Cortex of kidney (tissue), 1 donor: ENCODE results near the gene CFAP126.
A peak's percentile ranks its signal among the peaks of the same experiment; 100 is the strongest.
"Not testable (repeated sequence)": the region's sequence is repeated elsewhere in the genome, so short reads cannot be mapped to it uniquely, and the experiment has no call there.

Source experiments
- DNase-seq: peaks from one replicate; lab custom pipeline; 2025; lab: John Stamatoyannopoulos, UW

CFAP126 gene, protein sequence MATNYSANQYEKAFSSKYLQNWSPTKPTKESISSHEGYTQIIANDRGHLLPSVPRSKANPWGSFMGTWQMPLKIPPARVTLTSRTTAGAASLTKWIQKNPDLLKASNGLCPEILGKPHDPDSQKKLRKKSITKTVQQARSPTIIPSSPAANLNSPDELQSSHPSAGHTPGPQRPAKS

DNA sequence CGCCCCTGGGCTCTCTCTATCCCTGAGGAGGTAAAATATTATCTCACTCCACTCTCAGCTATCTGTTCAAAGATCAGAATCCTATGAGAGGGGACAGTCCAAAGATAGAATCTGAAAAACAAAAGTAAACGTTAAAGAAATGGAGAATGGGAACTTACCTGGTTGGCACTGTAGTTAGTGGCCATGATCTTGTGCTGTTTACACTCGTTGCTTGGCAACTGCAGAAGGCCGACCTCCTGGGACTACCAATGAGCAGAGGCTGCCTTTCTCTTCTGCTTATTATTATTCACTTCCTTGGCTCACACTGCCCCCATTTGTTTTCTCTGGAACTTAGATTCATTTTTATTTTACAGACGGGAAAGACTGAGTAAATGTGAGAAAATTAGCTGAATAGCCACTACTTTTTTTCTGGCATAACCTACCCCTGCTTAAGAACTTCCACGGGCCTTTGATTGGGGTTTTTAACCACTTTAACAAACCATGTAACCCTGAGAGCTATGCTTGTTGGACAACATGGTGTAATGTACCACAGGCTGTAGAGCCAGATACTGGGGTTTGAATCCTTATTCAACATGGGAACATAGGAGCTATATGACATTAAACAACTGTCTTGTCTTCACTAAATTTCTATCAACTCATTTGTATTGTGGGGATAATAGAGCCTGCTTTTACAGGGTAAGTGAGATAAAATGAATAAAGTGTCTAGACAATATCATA lies at the start of gene CFAP126:
Gene CFAP126 (minus strand): TSS at position 193 of the 717 bp plus-strand sequence. CDS start 8 bp downstream, at position 185.
- no peak for DNase-seq

GRCh38 chr1:161413050-161413449 lies 45.4 kb upstream of the CFAP126 start:
- DNase-seq, result not testable (repeated sequence)

DNA sequence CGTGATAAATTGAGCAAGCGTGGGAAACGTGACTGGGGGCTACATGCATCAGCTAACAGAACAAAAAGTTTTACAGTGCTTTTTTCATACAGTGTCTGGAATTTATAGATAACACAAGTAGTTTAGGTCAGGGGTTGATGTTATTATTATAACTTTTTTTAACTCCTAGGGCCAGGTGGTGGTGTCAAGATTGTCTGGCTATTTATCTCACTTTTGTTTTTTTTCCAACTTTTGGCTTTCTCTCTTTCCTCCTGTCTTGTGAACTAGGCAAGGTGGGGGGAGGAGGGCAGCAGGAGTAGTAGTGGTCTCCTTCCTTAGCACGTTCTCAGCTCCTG lies 42.9 kb upstream of the CFAP126 start:
- DNase-seq, result not testable (repeated sequence)

- not testable (repeated sequence) for DNase-seq
Measured at GRCh38 chr1:161409848-161410635, 42.4 kb upstream of the CFAP126 start.

GRCh38 chr1:161408429-161409052 lies 40.9 kb upstream of the CFAP126 start:
- no peak for DNase-seq

DNA sequence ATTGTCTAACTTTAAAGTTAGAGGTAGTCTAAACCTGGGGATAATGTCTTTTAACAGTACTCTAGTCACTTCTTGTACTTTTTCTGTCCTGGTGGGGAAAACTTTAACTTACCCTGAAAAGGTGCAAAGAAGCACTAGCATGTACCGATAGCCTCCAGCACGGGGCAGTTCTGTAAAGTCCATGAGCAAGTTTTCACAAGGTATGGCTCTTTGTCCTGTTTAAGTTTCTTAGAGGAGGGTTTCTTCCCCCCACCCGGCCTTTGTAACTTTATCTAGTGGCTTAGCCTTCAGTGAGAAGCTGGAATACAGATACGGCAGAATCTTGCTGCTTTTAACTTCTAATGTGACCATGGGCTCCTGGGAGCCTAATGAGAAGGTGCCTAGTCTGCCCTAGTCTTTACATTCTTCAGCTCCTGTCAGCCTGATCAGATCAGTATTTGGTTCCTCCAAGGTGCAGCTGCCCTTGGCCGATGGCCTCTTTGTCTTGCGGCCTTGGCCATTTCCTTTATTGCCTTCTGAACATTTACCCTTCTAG lies 39.8 kb upstream of the CFAP126 start:
- no peak for DNase-seq

DNA sequence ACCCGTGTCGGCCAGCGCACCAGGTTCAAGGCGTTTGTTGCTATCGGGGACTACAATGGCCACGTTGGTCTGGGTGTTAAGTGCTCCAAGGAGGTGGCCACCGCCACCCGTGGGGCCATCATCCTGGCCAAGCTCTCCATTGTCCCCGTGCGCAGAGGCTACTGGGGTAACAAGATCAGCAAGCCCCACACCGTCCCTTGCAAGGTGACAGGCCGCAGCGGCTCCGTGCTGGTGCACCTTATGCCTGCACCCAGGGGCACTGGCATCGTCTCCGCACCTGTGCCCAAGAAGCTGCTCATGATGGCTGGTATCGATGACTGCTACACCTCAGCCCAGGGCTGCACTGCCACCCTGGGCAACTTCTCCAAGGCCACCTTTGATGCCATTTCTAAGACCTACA lies 38.9 kb upstream of the CFAP126 start:
- not testable (repeated sequence) for DNase-seq

DNA sequence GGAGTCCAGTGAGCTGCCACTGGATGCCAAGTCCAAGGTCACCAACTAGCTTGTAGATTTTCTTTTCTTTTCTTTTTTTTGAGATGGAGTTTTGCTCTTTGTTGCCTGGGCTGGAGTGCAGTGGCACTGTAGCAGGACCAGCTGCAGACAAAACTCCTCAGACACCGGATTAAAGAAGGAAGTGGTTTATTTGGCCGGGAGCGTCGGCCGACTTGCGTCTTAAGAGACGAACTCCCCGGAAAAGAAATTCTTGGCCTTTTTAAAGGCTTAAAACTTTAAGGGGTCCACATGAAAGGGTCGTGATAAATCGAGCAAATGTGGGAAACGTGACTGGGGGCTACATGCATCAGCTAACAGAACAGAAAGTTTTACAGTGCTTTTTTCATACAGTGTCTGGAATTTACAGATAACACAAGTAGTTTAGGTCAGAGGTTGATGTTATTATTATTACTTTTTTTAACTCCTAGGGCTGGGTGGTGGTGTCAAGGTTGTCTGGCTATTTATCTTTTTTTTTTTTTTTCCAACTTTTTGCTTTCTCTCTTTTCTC lies 36.4 kb upstream of the CFAP126 start:
- no peak for DNase-seq

- DNase-seq, result no peak
Measured at GRCh38 chr1:161402446-161402845, 34.8 kb upstream of the CFAP126 start.

GRCh38 chr1:161399257-161399998 lies 31.8 kb upstream of the CFAP126 start:
- DNase-seq, result peak; percentile 42

DNA sequence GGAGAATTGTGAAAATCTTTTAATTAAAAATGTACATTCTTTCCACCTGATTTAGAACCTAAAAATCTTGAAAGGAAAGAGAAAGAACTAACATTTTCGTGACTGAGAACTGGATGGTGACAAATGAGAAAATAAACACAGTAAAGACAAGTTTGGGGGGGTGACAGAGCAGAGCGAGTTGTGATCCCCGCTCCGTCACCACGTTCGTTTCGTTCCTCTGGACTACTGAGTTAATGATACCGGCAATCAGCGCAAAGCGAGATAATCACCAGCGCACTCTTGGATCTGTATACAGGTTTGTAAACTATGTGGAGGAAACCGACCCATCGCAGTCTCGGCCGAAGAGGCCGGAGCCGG lies 31.2 kb upstream of the CFAP126 start:
- DNase-seq, result no peak

DNA sequence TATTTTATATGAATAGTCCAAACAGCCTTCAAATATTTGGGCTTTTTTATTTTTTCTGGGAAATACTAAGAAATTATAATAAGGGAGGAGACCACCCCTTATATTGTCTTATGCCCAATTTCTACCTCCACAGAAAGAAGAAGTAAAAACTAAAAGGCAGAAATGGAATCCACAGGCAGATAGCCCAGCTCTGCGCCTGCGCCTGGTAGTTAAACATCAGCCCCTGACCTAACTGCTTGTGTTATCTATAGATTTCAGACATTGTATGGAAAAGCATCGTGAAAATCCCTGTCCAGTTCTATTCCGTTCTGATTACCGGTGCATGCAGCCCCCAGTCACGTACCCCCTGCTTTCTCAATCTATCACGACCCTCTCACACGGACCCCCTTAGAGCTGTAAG lies 29.4 kb upstream of the CFAP126 start:
- DNase-seq, result not testable (repeated sequence)

DNA sequence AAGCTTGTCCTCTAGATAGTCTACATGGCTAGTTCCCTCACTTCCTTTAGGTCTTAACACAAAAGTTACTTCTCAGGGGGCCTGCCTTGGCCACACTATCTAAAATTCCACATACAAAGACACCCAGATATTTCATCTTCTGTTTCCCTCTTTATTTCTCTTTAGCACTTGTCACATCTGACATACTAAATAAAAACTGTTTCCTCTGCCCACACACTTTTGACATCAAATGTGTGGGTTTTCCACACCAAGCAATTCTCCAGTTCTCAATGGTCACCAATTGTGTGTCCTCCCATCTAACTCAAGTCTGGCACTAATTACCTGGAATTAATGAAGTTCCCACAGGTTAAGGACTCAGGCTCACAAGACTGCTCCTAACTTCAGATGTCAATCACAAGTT lies 25.5 kb upstream of the CFAP126 start:
- no peak for DNase-seq

- DNase-seq, result no peak
Measured at GRCh38 chr1:161391611-161392010, 23.9 kb upstream of the CFAP126 start.

DNA sequence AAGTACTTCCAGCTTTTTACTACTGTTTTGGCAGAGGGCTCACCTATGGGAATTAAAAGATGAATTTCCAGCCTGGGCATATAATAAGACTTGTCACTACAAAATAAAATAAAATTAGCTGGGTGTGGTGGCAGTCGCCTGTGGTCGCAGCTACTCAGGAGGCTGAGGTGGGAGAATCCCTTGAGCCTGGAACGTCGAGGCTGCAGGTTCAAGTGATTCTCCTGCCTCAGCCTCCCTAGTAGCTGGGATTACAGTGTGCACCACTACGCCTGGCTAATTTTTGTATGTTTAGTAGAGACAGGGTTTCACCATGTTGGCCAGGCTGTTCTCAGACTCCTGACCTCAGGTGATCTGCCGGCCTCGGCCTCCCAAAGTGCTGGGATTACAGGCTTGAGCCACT lies 23.5 kb upstream of the CFAP126 start:
- DNase-seq, result not testable (repeated sequence)

DNA sequence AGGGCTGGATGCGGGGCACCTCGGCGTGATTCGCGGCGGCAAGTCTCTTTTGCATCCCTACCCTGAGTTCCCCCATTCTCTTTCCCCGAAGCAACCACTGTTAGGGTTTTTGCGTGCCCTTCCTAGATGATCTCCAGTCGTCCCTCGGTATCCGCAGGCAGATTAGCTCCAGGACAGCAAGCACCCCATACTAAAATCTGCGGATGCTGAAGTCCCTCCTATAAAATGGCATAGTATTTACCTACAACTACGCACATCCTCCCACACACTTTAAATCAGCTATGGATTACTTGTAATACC lies 22.8 kb upstream of the CFAP126 start:
- no peak for DNase-seq

DNA sequence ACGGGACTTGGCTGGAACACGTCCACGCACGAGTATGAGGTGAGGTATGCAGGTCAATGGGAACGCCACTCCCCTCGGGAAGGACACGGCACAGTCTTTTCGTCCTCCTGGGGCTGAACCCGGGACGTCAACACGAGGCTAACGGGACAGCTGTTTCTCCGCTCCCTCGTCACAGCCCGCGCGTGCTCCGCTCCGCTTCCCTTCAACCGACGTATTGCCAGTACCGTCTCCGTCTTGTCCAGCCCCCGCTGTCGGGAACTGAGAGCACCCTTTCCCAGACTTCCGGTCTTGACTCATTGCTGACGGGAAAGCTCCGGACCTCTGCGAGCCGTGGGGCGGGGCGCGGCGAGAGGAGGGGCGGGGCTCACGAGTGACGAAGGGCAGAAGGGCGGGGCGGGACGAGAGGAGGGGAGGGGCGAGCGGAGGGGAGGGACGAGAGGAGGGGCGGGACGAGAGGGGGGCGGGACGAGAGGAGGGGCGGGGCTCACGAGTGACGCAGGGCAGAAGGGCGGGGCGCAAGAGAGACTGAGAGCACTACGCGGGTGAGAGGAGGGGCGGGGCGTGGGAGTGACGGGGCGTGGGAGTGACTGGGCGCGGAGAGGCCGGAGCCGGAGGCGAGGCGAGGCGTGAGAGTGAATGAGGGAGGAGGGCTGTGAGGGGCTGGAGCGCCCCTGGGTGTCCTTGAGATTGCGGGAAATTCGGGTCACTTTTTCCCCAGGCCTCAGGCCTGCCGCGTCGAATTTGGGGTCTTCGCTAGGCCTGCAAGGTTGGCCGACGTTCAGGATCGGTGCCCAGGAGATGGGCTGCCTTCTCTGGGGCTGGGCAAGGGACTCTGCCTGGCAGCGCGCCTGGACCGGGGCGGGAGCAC lies 22.2 kb upstream of the CFAP126 start:
- peak; percentile 88 for DNase-seq

DNA sequence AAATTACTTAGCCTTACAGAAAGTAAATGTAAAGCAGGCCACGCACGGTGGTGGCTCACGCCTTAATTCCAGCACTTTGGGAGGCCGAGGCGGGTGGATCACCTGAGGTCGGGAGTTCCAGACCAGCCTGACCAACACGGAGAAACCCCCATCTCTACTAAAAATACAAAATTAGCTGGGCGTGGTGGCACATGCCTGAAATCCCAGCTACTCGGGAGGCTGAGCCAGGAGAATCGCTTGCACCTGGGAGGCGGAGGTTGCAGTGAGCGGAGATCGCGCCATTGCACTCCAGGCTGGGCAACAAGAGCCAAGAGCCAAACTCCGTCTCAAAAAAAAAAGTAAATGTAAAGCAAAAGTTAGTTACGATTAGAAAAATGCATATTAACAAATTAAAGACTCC lies 21.5 kb upstream of the CFAP126 start:
- not testable (repeated sequence) for DNase-seq

GRCh38 chr1:161388639-161389038 lies 21.0 kb upstream of the CFAP126 start:
- DNase-seq, result no peak

DNA sequence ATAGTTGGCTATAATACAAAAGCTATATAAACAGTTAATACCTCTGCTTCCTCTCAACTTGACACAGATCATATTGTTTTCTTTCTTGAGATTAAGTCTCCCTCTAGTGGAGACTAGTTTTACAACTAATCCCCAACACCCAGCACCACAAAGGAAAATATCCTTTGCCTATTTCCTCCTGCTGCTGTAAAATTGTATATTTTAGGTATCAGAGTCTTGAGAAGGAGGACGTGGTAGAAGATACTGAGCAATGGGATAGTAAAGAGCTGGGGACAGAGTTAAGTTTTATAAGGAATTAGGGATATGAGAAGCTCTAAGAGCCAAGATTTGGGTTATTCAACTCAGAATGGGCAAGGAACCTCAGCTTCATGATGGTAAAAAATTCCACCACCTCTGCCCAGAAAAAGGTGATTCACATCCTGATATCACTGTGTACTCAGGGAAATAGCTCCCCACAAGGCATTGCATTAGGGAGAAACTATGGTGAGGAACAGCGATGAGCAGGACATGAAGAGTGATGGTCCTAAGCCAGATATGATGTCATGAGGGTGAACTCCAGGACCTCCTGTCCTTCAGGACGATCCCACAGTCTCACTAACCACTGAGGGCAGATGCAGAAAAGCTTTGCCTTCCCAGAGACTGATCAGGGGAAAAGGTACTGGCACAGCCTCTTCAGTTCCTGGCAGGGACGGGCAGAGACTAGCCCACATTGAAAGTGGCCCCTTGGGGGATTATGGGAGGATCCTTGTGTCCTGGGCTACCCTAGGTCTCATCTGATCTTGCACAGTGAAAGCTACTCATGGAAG lies 14.7 kb upstream of the CFAP126 start:
- no peak for DNase-seq
